ENCODE measurements around the gene RDH14.

RDH14 gene

GRCh38 chr2:18560797-18561085 is 288 bp upstream of the RDH14 start:
- DNase-seq: no peak

- no peak for DNase-seq
These were observed 872 bp downstream of the RDH14 start for GRCh38 chr2:18559531-18560030.

GRCh38 chr2:18558458-18558857 is 2.0 kb downstream of the RDH14 start:
- no peak for DNase-seq

- no peak for DNase-seq
These were observed 3.3 kb downstream of the RDH14 start for GRCh38 chr2:18557121-18557520.

GRCh38 chr2:18552351-18553077 is 7.9 kb downstream of the RDH14 start:
- no peak for DNase-seq

GRCh38 chr2:18551623-18552022 is 8.8 kb downstream of the RDH14 start:
- DNase-seq: no peak

- DNase-seq: no peak
These were observed 9.3 kb downstream of the RDH14 start for GRCh38 chr2:18551169-18551568.

- no peak for DNase-seq
These were observed 10.0 kb downstream of the RDH14 start for GRCh38 chr2:18550433-18550832.

- no peak for DNase-seq
These were observed 11.4 kb downstream of the RDH14 start for GRCh38 chr2:18549083-18549482.

- DNase-seq: no peak
These were observed 11.8 kb downstream of the RDH14 start for GRCh38 chr2:18548621-18549020.

GRCh38 chr2:18546567-18546966 is 13.9 kb downstream of the RDH14 start:
- no peak for DNase-seq

GRCh38 chr2:18545384-18545783 is 15.1 kb downstream of the RDH14 start:
- DNase-seq: no peak

- DNase-seq: no peak
These were observed 16.3 kb downstream of the RDH14 start for GRCh38 chr2:18544171-18544570.

- no peak for DNase-seq
These were observed 19.6 kb downstream of the RDH14 start for GRCh38 chr2:18540872-18541271.

- no peak for DNase-seq
These were observed 23.8 kb downstream of the RDH14 start for GRCh38 chr2:18536697-18537096.

- no peak for DNase-seq
These were observed 24.4 kb downstream of the RDH14 start for GRCh38 chr2:18536100-18536499.

- no peak for DNase-seq
These were observed 29.3 kb downstream of the RDH14 start for GRCh38 chr2:18531194-18531593.

- no peak for DNase-seq
These were observed 32.6 kb downstream of the RDH14 start for GRCh38 chr2:18527822-18528221.

- no peak for DNase-seq
These were observed 33.1 kb downstream of the RDH14 start for GRCh38 chr2:18527326-18527725.

GRCh38 chr2:18526429-18526828 is 34.0 kb downstream of the RDH14 start:
- no peak for DNase-seq

GRCh38 chr2:18525852-18526251 is 34.6 kb downstream of the RDH14 start:
- DNase-seq: no peak

GRCh38 chr2:18525236-18525635 is 35.2 kb downstream of the RDH14 start:
- DNase-seq: no peak

- DNase-seq: no peak
These were observed 37.8 kb downstream of the RDH14 start for GRCh38 chr2:18522484-18523146.
